Measurements from ENCODE around the gene ZMYND11. TPM values are rescaled to one million over a fixed set of nuclear protein-coding genes. Genes with fewer than 3 reads are reported as not detected.

The ZMYND11 gene
- total and polyA plus RNA-seq, 2 of the 8 experiments (the other 6 are each of a cell fraction or from before 2014, with no cell fraction given): 7.5 to 26.6 TPM

GRCh38 chr10:135601-136464 lies 578 bp downstream of the ZMYND11 start (continued):
- TF ChIP-seq SIX5 (IDR thresholded peaks at IDR 0.05; ENCODE audit: low read depth, low read length) (no peak), ZNF274 (IDR thresholded peaks at IDR 0.05; ENCODE audit: borderline replicate concordance, extremely low read depth, low read length) (no peak), RNF2 (IDR thresholded peaks at IDR 0.05; ENCODE audit: borderline replicate concordance, low read depth, low read length, missing control alignments, poor library complexity, severe bottlenecking) (no peak), CHD2 (IDR thresholded peaks at IDR 0.05; ENCODE audit: low read length) (no peak), BCL11A (IDR thresholded peaks at IDR 0.05; ENCODE audit: low read depth in 2 of 2, low read length in 2 of 2) (no peak), NRF1 (IDR thresholded peaks at IDR 0.05; ENCODE audit: low read depth, low read length) (no peak), KDM1A (IDR thresholded peaks at IDR 0.05; ENCODE audit: borderline replicate concordance, low read length) (no peak), RBBP5 (IDR thresholded peaks at IDR 0.05; ENCODE audit: borderline replicate concordance, low read depth, low read length) (peak; percentile 82; the same call in 1 of the 2 replicates), HDAC6 (IDR thresholded peaks at IDR 0.05; ENCODE audit: low read depth, low read length) (no peak), POU5F1 (IDR thresholded peaks at IDR 0.05; ENCODE audit: low read depth, low read length) (no peak), SP1 (IDR thresholded peaks at IDR 0.05; ENCODE audit: low read depth, low read length) (no peak), SP2 (IDR thresholded peaks at IDR 0.05; ENCODE audit: low read length) (no peak), TAF7 (optimal IDR thresholded peaks at IDR 0.05; ENCODE audit: borderline replicate concordance, low read depth, low read length) (no peak), CTCF (IDR thresholded peaks at IDR 0.05; ENCODE audit: control extremely low read depth in 1 of 3, insufficient read depth in 1 of 3, low read depth in 1 of 3, low read length in 3 of 3) (no peak), EGR1 (IDR thresholded peaks at IDR 0.05; ENCODE audit: borderline replicate concordance, low read depth, low read length) (no peak), ASH2L (IDR thresholded peaks at IDR 0.05; ENCODE audit: low read length) (peak; percentile 32)
